ENCODE measurements around the gene MTMR2. TPM values are rescaled to one million over a fixed set of nuclear protein-coding genes. Genes with fewer than 3 reads are reported as not detected.

Gene MTMR2
- total and polyA plus RNA-seq, 2 donors (not counting 3 experiments of a cell fraction or from before 2014, with no cell fraction given) = 19.5 to 49.5 TPM

DNA sequence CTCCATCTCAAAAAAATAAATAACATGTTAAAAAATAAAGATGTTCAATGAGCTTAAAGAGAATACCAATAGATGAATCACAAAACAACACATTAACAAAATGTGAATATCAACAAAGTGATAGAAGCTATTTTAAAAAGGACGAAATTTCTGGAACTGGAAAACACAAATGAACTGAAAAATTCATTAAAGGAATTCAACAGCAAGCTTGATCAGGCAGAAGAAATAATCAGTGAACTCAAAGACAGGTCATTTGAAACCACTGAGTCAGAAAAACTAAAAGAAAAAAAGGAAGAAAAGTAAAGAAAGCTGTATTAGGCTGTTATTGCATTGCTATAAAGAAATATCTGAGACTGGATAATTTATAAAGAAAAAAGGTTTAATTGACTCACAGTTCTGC lies 7.0 kb upstream of the MTMR2 start:
- H3K9me1 ChIP-seq (replicated peaks; ENCODE audit: control insufficient read depth, extremely low read depth, insufficient read depth, low read length) = no peaks in the 10 kb centered on the region
- no peaks in the 10 kb centered on the region for H4K20me1 ChIP-seq (replicated peaks; ENCODE audit: control insufficient read depth, extremely low read depth, insufficient read depth, low read length)
- no peaks in the 10 kb centered on the region for H3K27me3 ChIP-seq (ENCODE audit: control insufficient read depth in 2 of 2, insufficient read depth in 2 of 2, low read length in 2 of 2)
- no peak overlapping the region for H3K4me3 ChIP-seq (replicated peaks in 1 of 3; ENCODE audit: insufficient read depth in 1 of 3, low read depth in 1 of 3, low read length in 3 of 3)
- no peak overlapping the region for H3K4me2 ChIP-seq (ENCODE audit: insufficient read depth, low read length)
- no peaks in the 10 kb centered on the region for H3K36me3 ChIP-seq (ENCODE audit: control insufficient read depth in 2 of 2, extremely low read depth in 1 of 2, insufficient read depth in 2 of 2, low read length in 2 of 2)
- TF ChIP-seq, protein P1, sequence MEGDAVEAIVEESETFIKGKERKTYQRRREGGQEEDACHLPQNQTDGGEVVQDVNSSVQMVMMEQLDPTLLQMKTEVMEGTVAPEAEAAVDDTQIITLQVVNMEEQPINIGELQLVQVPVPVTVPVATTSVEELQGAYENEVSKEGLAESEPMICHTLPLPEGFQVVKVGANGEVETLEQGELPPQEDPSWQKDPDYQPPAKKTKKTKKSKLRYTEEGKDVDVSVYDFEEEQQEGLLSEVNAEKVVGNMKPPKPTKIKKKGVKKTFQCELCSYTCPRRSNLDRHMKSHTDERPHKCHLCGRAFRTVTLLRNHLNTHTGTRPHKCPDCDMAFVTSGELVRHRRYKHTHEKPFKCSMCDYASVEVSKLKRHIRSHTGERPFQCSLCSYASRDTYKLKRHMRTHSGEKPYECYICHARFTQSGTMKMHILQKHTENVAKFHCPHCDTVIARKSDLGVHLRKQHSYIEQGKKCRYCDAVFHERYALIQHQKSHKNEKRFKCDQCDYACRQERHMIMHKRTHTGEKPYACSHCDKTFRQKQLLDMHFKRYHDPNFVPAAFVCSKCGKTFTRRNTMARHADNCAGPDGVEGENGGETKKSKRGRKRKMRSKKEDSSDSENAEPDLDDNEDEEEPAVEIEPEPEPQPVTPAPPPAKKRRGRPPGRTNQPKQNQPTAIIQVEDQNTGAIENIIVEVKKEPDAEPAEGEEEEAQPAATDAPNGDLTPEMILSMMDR (IDR thresholded peaks at IDR 0.05; ENCODE audit: extremely low read depth in 1 of 2, insufficient read depth in 1 of 2, low read depth in 1 of 2, low read length in 2 of 2) = no peak
- TF ChIP-seq POLR2A (IDR thresholded peaks at IDR 0.05; ENCODE audit: low read depth, low read length) (no peak), MYC (IDR thresholded peaks at IDR 0.05; ENCODE audit: low read depth, low read length) (no peak), FOS (IDR thresholded peaks at IDR 0.05; ENCODE audit: borderline replicate concordance, insufficient read depth, low read length) (no peak), JUN (IDR thresholded peaks at IDR 0.05; ENCODE audit: borderline replicate concordance, insufficient read depth, insufficient read length, low read depth) (no peak), GATA2 (IDR thresholded peaks at IDR 0.05; ENCODE audit: insufficient read depth, insufficient read length, low read depth, low read length) (no peak), POLR2AphosphoS5 (IDR thresholded peaks at IDR 0.05; ENCODE audit: insufficient read depth, low read depth, low read length) (no peak), EZH2 (IDR thresholded peaks at IDR 0.05; ENCODE audit: borderline replicate concordance, low read depth, low read length, severe bottlenecking) (no peak)
- TF ChIP-seq, protein P2, sequence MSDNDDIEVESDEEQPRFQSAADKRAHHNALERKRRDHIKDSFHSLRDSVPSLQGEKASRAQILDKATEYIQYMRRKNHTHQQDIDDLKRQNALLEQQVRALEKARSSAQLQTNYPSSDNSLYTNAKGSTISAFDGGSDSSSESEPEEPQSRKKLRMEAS (IDR thresholded peaks at IDR 0.05; ENCODE audit: insufficient read depth, insufficient read length) = no peak
- dilution Hi-C loops (cut with MboI; ENCODE audit: extremely low pct_ligation_motif_present, low sequenced_read_pairs) (no loop called here), intact Hi-C loops (cut with micrococcal nuclease) (no loop called here)
- DNase-seq (ENCODE audit: low read depth, low spot score) (no peak), FAIRE-seq (no peak)
- no peaks in the 10 kb centered on the region for H3K4me1 ChIP-seq (ENCODE audit: control insufficient read depth, extremely low read depth, insufficient read depth, low read length)
- H3K27ac ChIP-seq (ENCODE audit: insufficient read depth, low read depth, low read length) = no peak overlapping the region
- H3K9me3 ChIP-seq (replicated peaks; ENCODE audit: control insufficient read depth, insufficient read depth, low read length) = no peaks in the 10 kb centered on the region
- no peak overlapping the region for H3K9ac ChIP-seq (replicated peaks; ENCODE audit: extremely low read depth, insufficient read depth, low read length)
- BruUV-seq (replicated peaks) = no TSS peak
- H3K79me2 ChIP-seq (ENCODE audit: control insufficient read depth, insufficient read depth, low read length) = no peaks in the 10 kb centered on the region
- ChIA-PET POLR2A (no interaction called here), CTCF (interaction anchor here (0.8 to 1.0 kb wide), 3 partner anchors 9 to 412 kb away, joined by 3 read pairs; partner anchors contain the start of gene MAML2)
- H2AFZ ChIP-seq (ENCODE audit: low read depth, low read length) = no peak overlapping the region

Measured in endothelial cell of umbilical vein (primary cell).